Measurements from ENCODE around the gene FGFR3. TPM values are rescaled to one million over a fixed set of nuclear protein-coding genes. Genes with fewer than 3 reads are reported as not detected.

The FGFR3 gene
- total RNA-seq, 2 donors from 2014 or later = 0.12 TPM; not detected in 1

- DNase-seq (ENCODE audit: low spot score in 2 of 2) = no peak
- H3K27ac Mint-ChIP-seq = peak overlapping the region in 1 of 2 donors; percentile 1
- no peaks in the 10 kb centered on the region for H3K9me3 Mint-ChIP-seq
- ATAC-seq = no peak
- H3K36me3 Mint-ChIP-seq = peaks cover 0 to 7% of the 10 kb centered on the region in 2 donors
Measured at GRCh38 chr4:1851575-1852410, 58.7 kb downstream of the FGFR3 start.

- H3K36me3 Mint-ChIP-seq = no peaks in the 10 kb centered on the region
- DNase-seq (ENCODE audit: low spot score in 2 of 2) (no peak), ATAC-seq (no peak)
- peak overlapping the region in 1 of 2 donors; percentile 56 for H3K27ac Mint-ChIP-seq
- no peaks in the 10 kb centered on the region for H3K9me3 Mint-ChIP-seq
Measured at GRCh38 chr4:1852904-1853623, 60.0 kb downstream of the FGFR3 start.

GRCh38 chr4:1854752-1855151 is 61.7 kb downstream of the FGFR3 start:
- Mint-ChIP-seq H3K9me3 (no peaks in the 10 kb centered on the region), H3K27ac (peak overlapping the region; percentile 67 to 90), H3K36me3 (no peaks in the 10 kb centered on the region)
- DNase-seq (ENCODE audit: low spot score in 2 of 2) (no peak), ATAC-seq (no peak)

DNA sequence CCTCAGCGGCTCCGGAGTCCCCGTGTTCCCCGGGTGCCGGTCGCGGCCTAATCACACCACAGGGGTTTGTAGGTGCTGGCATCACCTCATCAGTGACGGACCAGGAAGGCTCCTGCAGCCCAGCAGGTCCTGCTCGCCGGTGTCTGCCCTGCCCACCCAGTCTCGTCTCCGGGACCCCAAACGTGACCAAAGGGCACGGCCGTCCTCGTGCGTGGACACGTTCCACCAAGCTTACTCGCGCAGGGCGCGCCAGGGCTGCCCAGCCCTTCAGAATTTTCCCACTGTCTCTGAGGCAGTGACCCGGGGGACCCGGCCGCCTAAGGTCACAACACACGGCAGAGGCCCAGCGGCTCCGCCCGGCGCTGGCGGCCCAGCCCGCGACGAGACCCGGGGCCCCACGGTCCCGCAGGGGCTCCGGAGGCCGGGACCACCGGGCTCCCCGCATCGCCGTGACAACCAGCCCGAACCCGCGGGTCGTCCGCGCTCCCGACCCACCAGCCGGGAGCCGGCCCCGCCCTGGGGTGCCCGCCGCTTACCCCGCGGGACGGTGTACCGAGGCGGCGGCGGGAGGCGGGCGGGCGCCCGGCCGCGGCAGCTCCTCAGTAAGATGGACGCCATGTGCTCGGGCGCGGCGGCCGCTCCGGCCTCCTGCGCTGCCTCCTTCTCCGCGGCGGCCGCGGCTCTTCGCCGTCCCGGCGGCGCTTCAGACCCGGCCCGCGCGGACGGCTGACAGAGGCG is 62.4 kb downstream of the FGFR3 start:
- Mint-ChIP-seq H3K9me3 (no peaks in the 10 kb centered on the region), H3K36me3 (no peaks in the 10 kb centered on the region), H3K27ac (peak overlapping the region in 1 of 2 donors; percentile 90)
- DNase-seq (ENCODE audit: low spot score in 2 of 2) (no peak), ATAC-seq (peak; percentile 5 to 37)

DNA sequence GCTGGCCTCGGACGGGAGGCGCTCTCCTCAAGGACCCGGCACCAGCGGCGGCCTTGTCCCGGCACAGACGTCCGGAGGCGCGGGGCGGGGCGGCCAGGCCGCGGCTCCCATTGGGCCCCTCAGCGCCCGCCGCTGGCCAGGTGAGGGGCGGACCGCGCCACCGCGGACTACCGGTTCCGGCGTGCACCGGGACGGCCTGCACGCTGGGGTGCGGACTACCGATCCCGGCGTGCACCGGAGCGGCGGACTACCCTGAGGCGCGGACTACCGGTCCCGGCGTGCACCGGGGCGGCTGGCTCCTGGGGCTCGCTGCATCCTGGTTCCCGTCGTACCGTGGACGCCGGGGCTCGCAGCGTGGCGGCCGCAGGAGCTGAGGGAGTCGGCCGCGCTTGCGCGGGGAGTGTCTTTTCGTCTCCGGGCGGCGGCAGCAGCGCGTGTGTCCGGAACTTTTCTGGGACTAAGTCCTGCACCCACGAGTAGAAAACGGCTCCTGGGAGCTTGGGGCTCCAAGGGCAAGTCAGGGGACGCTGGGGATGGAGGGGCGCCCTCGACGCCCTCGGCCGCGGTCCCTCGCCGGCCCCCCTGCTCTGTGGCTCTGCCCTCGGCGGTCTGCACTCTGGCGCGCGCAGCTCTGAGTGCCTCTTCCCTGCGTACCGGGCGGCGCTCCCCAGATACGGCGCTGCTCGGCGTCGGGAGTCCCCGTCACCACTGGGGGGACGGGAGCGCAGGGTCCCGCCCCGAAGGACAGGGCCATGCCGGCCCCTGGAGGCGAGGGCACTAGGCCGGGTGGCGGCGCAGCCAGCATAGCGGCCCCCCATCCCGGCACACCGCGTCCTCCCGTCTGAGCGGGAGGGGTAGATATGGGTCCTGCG is 63.2 kb downstream of the FGFR3 start, which contains the start of gene LETM1:
Gene LETM1, minus strand, starts transcription at position 86 of the 872 bp plus-strand sequence. CDS start 206 bp downstream, outside the sequence.
- H3K27ac Mint-ChIP-seq = peak within 1 kb of the TSS; percentile 67 to 90
- no peaks in the 10 kb centered on the region for H3K36me3 Mint-ChIP-seq
- peak; percentile 87 to 93 for DNase-seq (ENCODE audit: low spot score in 2 of 2)
- no peaks in the 10 kb centered on the region for H3K9me3 Mint-ChIP-seq
- ATAC-seq = peak; percentile 91 to 98

- Mint-ChIP-seq H3K27ac (peak overlapping the region; percentile 54 to 74), H3K9me3 (no peaks in the 10 kb centered on the region), H3K36me3 (no peaks in the 10 kb centered on the region)
- ATAC-seq (no peak), DNase-seq (ENCODE audit: low spot score in 2 of 2) (no peak)
Measured at GRCh38 chr4:1856943-1857699, 64.0 kb downstream of the FGFR3 start.

DNA sequence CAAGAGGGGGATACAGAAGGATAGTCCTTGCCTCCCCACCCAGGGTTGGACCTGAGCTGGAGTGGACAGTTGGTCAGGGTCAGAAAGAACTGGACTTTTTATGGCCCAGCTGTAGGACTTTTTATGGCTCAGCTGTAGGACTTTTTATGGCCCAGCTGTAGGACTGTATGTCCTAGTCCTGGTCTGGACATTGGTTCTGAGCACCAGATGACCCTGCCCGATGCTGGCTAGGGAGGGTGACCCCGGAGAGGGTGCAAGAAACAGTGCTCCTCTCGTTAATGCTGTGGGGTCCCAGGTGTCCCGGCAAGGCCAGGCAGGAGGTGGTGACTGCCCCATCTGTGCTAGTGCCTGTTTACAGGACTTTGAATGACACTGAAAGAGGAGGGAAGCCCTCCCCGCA is 64.8 kb downstream of the FGFR3 start:
- DNase-seq (ENCODE audit: low spot score in 2 of 2) = no peak
- no peak overlapping the region for H3K27ac Mint-ChIP-seq
- no peak for ATAC-seq
- no peaks in the 10 kb centered on the region for H3K9me3 Mint-ChIP-seq
- H3K36me3 Mint-ChIP-seq = no peaks in the 10 kb centered on the region

Other genes starting within 250 kb of the FGFR3 start
- 1 to 10 TPM; 3.0 to 5.4 TPM for gene FAM53A, start 109.0 kb upstream of the FGFR3 start, total RNA-seq
- gene SLBP, start 81.0 kb upstream of the FGFR3 start, total RNA-seq = 100 to 1,000 TPM in 1 of 2 donors, 10 to 100 TPM in 1; 73.0 to 110 TPM
- 10 to 100 TPM; 12.7 to 14.9 TPM for gene TMEM129, start 72.0 kb upstream of the FGFR3 start, total RNA-seq
- gene TACC3, start 71.8 kb upstream of the FGFR3 start, total RNA-seq = 100 to 1,000 TPM; 195 to 295 TPM
- 10 to 100 TPM; 28.3 to 45.2 TPM for gene LETM1, start 62.9 kb downstream of the FGFR3 start, total RNA-seq
- 100 to 1,000 TPM; 233 to 254 TPM for gene NSD2, start 78.1 kb downstream of the FGFR3 start, total RNA-seq
- gene NELFA, start 215.7 kb downstream of the FGFR3 start, total RNA-seq = 10 to 100 TPM; 44.8 to 53.8 TPM

Measured in activated naive CD4-positive, alpha-beta T cell treated with anti-CD3 and anti-CD28 coated beads, Interleukin-2, amount 50 U/mL, for 72 hours (primary cell).